ENCODE results near the gene SLC39A11.
A peak's percentile ranks its signal among the peaks of the same experiment; 100 is the strongest.

The SLC39A11 gene

GRCh38 chr17:72687886-72688285 is 404.6 kb downstream of the SLC39A11 start:
- H3K36me3 Mint-ChIP-seq (ENCODE audit: low read depth) = no peaks in the 10 kb centered on the region
- peak overlapping the region; percentile 27 for H3K4me3 Mint-ChIP-seq
- H3K4me1 Mint-ChIP-seq = peaks cover 66% of the 10 kb centered on the region
- peak overlapping the region; percentile 50 for H3K27ac Mint-ChIP-seq
- DNase-seq = peak; percentile 20
- TF ChIP-seq, protein P1, sequence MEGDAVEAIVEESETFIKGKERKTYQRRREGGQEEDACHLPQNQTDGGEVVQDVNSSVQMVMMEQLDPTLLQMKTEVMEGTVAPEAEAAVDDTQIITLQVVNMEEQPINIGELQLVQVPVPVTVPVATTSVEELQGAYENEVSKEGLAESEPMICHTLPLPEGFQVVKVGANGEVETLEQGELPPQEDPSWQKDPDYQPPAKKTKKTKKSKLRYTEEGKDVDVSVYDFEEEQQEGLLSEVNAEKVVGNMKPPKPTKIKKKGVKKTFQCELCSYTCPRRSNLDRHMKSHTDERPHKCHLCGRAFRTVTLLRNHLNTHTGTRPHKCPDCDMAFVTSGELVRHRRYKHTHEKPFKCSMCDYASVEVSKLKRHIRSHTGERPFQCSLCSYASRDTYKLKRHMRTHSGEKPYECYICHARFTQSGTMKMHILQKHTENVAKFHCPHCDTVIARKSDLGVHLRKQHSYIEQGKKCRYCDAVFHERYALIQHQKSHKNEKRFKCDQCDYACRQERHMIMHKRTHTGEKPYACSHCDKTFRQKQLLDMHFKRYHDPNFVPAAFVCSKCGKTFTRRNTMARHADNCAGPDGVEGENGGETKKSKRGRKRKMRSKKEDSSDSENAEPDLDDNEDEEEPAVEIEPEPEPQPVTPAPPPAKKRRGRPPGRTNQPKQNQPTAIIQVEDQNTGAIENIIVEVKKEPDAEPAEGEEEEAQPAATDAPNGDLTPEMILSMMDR (IDR thresholded peaks at IDR 0.05) = no peak
- peaks cover 2% of the 10 kb centered on the region for H3K27me3 Mint-ChIP-seq (ENCODE audit: low read depth, poor library complexity)
- H3K9me3 Mint-ChIP-seq = peaks cover 4% of the 10 kb centered on the region

GRCh38 chr17:72684405-72685020 is 408.0 kb downstream of the SLC39A11 start:
- no peak for DNase-seq
- Mint-ChIP-seq H3K27me3 (ENCODE audit: low read depth, poor library complexity) (peaks cover 7% of the 10 kb centered on the region), H3K36me3 (ENCODE audit: low read depth) (peaks cover 5% of the 10 kb centered on the region), H3K9me3 (peaks cover 16% of the 10 kb centered on the region), H3K4me3 (no peak overlapping the region), H3K4me1 (peaks cover 59% of the 10 kb centered on the region), H3K27ac (peak overlapping the region; percentile 33)
- TF ChIP-seq, protein P1 (IDR thresholded peaks at IDR 0.05) = no peak

DNA sequence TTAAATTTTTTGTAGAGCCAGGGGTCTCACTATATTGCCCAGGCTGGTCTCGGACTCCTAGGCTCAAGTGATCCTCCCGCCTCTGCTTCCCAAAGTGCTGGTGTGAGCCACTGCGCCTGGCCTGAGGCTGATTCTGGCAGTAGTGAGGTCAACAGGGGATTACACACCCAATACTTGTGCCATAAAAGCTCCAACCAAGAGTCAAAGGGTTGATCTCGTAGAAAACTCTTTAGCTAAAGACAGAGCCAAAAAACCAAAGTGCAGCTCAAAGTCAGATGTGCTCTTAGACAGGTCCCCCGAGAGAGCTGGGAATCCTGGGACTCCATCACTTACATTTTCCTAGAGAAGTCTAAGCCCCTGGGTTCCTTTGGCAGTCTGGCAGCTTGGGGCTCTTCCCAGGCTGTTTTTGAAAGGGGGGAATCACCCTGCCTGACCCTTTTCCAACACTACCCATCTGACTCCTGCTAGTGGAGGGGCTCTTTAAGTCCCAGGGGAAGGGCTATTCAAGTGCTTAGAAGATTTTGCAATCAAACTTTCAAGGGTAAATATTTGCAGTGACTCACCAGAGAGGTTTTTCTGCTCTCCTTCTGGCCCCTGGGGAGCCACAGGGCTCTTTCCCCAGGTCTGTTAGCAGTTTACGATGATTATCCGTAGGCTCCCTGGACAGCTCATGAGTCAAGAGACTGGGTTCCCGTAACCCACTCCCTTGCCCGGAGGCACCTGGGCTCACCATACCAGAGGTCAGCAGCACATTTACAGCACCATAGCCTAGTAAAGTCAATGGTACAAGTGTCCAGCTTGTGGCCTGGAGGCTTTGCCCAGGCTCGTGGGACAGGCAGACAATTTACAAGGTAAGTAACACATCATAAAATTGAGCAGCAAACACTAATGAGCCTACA is 408.7 kb downstream of the SLC39A11 start:
- H3K27ac Mint-ChIP-seq = no peak overlapping the region
- TF ChIP-seq, protein P1 (IDR thresholded peaks at IDR 0.05) = no peak
- no peak overlapping the region for H3K4me3 Mint-ChIP-seq
- DNase-seq = no peak
- H3K9me3 Mint-ChIP-seq = peaks cover 20% of the 10 kb centered on the region
- H3K4me1 Mint-ChIP-seq = peaks cover 54% of the 10 kb centered on the region
- peaks cover 8% of the 10 kb centered on the region for H3K27me3 Mint-ChIP-seq (ENCODE audit: low read depth, poor library complexity)
- peaks cover 8% of the 10 kb centered on the region for H3K36me3 Mint-ChIP-seq (ENCODE audit: low read depth)

DNA sequence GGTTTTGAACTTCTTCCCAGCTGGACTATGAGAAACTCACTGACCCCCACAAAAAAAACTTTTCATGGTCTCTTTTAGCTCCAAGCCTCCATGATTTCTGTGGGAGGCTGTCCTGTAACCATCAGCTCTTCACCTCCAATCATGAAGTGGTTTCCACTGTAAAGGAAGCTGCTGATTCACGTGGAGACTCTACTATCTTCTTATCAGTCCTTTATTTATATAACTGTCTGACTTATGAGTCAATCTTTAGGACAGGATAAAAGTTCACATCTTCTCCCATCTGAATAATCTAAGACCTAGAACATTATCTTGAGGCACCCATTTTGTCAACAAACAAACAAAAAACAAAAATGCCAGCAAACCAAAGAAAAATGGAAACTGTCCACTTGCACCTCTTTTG is 409.9 kb downstream of the SLC39A11 start:
- peaks cover 8% of the 10 kb centered on the region for H3K27me3 Mint-ChIP-seq (ENCODE audit: low read depth, poor library complexity)
- H3K27ac Mint-ChIP-seq = no peak overlapping the region
- TF ChIP-seq, protein P1 (IDR thresholded peaks at IDR 0.05) = no peak
- peaks cover 50% of the 10 kb centered on the region for H3K4me1 Mint-ChIP-seq
- DNase-seq = no peak
- no peak overlapping the region for H3K4me3 Mint-ChIP-seq
- H3K9me3 Mint-ChIP-seq = peaks cover 22% of the 10 kb centered on the region
- peaks cover 10% of the 10 kb centered on the region for H3K36me3 Mint-ChIP-seq (ENCODE audit: low read depth)

GRCh38 chr17:72681844-72682243 is 410.6 kb downstream of the SLC39A11 start:
- TF ChIP-seq, protein P1 (IDR thresholded peaks at IDR 0.05) = no peak
- Mint-ChIP-seq H3K27me3 (ENCODE audit: low read depth, poor library complexity) (peaks cover 8% of the 10 kb centered on the region), H3K4me1 (peaks cover 52% of the 10 kb centered on the region), H3K36me3 (ENCODE audit: low read depth) (peaks cover 10% of the 10 kb centered on the region), H3K9me3 (peaks cover 22% of the 10 kb centered on the region), H3K27ac (no peak overlapping the region), H3K4me3 (no peak overlapping the region)
- DNase-seq = no peak
